ENCODE results near the gene FER1L5. TPM values are rescaled to one million over a fixed set of nuclear protein-coding genes. Genes with fewer than 3 reads are reported as not detected.

FER1L5 gene
- total and polyA plus RNA-seq, 2 donors (not counting 1 experiment from before 2014, with no cell fraction given): 0.24 to 0.50 TPM

DNA sequence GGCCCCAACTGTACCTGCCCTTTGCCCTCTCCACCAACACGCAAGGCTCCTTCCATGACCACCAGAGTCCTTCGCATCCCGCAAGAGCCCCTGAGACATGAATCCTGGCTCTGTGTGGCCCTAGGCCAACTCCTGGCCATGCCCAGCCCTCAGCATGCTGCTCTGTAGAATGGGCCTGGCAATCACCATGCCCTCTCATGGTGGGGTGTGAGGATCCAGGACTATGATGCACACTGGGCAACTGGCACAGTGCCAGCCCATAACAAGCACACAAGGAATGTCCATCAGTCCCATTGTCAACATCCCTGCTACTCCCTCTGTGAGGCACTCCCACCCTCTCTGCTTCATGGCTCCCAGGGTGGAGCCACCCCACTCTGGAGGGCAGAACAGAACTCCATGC lies 44.7 kb downstream of the FER1L5 start:
- no peak for TF ChIP-seq EZH2 (IDR thresholded peaks at IDR 0.05; ENCODE audit: low read length, missing control alignments)
- TF ChIP-seq, protein P1, sequence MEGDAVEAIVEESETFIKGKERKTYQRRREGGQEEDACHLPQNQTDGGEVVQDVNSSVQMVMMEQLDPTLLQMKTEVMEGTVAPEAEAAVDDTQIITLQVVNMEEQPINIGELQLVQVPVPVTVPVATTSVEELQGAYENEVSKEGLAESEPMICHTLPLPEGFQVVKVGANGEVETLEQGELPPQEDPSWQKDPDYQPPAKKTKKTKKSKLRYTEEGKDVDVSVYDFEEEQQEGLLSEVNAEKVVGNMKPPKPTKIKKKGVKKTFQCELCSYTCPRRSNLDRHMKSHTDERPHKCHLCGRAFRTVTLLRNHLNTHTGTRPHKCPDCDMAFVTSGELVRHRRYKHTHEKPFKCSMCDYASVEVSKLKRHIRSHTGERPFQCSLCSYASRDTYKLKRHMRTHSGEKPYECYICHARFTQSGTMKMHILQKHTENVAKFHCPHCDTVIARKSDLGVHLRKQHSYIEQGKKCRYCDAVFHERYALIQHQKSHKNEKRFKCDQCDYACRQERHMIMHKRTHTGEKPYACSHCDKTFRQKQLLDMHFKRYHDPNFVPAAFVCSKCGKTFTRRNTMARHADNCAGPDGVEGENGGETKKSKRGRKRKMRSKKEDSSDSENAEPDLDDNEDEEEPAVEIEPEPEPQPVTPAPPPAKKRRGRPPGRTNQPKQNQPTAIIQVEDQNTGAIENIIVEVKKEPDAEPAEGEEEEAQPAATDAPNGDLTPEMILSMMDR (conservative IDR thresholded peaks at IDR 0.05 in 1 of 2, IDR thresholded peaks at IDR 0.05 in 1 of 2; ENCODE audit: low read depth in 1 of 2, low read length in 2 of 2): no peak
- peaks cover 13% of the 10 kb centered on the region for H3K27me3 ChIP-seq (ENCODE audit: control insufficient read depth, insufficient read depth, low read length)
- no peaks in the 10 kb centered on the region for H3K79me2 ChIP-seq (ENCODE audit: control insufficient read depth, insufficient read depth, low read length)
- H3K4me1 ChIP-seq (ENCODE audit: control insufficient read depth, extremely low read depth, insufficient read depth, low read length): no peaks in the 10 kb centered on the region
- no peak overlapping the region for H3K27ac ChIP-seq (ENCODE audit: insufficient read depth, low read length)
- no peaks in the 10 kb centered on the region for H4K20me1 ChIP-seq (ENCODE audit: control insufficient read depth, extremely low read depth, insufficient read depth, low read length)
- H3K36me3 ChIP-seq (ENCODE audit: control insufficient read depth, insufficient read depth, low read length): no peaks in the 10 kb centered on the region
- no peak overlapping the region for H3K9ac ChIP-seq (ENCODE audit: insufficient read depth, low read length)
- DNase-seq (ENCODE audit: low read depth in 2 of 2): no peak
- H3K4me3 ChIP-seq (replicated peaks in 1 of 4; ENCODE audit: control extremely low read depth in 1 of 4, insufficient read depth in 1 of 4, low read depth in 3 of 4, low read length in 4 of 4): no peak overlapping the region
- no peak overlapping the region for H3K4me2 ChIP-seq (ENCODE audit: extremely low read depth, insufficient read depth, low read length)
- H3K9me3 ChIP-seq (ENCODE audit: control insufficient read depth, insufficient read depth, low read depth, low read length): no peaks in the 10 kb centered on the region
- no peak overlapping the region for H2AFZ ChIP-seq (ENCODE audit: low read length)

DNA sequence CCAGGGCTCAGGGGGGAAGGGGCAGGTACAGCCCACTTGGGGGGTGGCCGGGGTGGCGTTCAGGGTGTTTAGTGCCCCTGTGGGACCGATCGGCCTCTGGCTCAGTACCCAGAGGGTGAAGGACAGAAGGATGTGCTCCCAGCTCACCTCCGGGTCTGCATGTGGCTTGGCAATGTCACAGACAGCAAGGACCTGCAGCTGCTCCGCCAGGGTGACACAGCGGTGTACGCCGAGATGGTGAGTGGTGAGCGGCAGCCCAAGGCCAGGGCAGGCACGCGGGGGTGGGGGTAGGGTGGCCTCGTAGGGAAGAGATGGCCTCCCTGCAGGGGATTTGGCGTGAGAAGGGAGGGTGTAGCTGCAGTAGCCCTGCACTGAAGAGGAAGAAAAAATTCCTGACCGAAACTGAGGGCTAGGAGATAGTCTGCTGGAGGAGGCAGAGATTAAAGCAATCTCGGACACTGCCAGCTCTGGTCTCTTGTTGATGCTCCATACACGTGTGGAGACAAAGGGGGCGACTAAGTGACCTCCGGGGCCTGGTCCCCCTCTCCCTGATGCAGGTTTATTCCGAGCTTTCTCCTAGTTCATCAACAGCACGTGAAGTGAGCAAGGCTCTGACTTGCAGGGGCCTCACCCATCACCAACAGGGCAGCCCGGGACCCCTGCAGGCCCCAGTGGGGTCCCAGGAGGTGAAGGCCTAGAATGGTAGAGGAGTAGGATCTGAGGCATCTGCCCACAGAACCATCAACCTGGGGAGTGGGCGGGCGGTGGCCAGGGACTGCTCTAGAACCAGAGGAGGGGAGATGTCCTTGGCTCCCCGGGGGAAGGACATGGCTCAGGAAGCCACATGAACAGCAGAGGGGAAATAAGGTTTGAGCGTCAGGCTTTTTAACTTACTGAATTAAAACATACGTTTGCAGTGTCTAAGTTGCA lies 45.4 kb downstream of the FER1L5 start:
- Histone ChIP-seq H3K9me3 (ENCODE audit: control insufficient read depth, insufficient read depth, low read depth, low read length) (no peaks in the 10 kb centered on the region), H3K36me3 (ENCODE audit: control insufficient read depth, insufficient read depth, low read length) (no peaks in the 10 kb centered on the region), H3K4me1 (ENCODE audit: control insufficient read depth, extremely low read depth, insufficient read depth, low read length) (no peaks in the 10 kb centered on the region), H3K9ac (ENCODE audit: insufficient read depth, low read length) (no peak overlapping the region), H3K27ac (ENCODE audit: insufficient read depth, low read length) (no peak overlapping the region), H3K4me3 (replicated peaks in 1 of 4; ENCODE audit: control extremely low read depth in 1 of 4, insufficient read depth in 1 of 4, low read depth in 3 of 4, low read length in 4 of 4) (no peak overlapping the region), H3K79me2 (ENCODE audit: control insufficient read depth, insufficient read depth, low read length) (no peaks in the 10 kb centered on the region), H2AFZ (ENCODE audit: low read length) (no peak overlapping the region), H4K20me1 (ENCODE audit: control insufficient read depth, extremely low read depth, insufficient read depth, low read length) (no peaks in the 10 kb centered on the region), H3K27me3 (ENCODE audit: control insufficient read depth, insufficient read depth, low read length) (peaks cover 13% of the 10 kb centered on the region), H3K4me2 (ENCODE audit: extremely low read depth, insufficient read depth, low read length) (no peak overlapping the region)
- TF ChIP-seq EZH2 (IDR thresholded peaks at IDR 0.05; ENCODE audit: low read length, missing control alignments): no peak
- TF ChIP-seq, protein P1 (conservative IDR thresholded peaks at IDR 0.05 in 1 of 2, IDR thresholded peaks at IDR 0.05 in 1 of 2; ENCODE audit: low read depth in 1 of 2, low read length in 2 of 2): no peak
- no peak for DNase-seq (ENCODE audit: low read depth in 2 of 2)

DNA sequence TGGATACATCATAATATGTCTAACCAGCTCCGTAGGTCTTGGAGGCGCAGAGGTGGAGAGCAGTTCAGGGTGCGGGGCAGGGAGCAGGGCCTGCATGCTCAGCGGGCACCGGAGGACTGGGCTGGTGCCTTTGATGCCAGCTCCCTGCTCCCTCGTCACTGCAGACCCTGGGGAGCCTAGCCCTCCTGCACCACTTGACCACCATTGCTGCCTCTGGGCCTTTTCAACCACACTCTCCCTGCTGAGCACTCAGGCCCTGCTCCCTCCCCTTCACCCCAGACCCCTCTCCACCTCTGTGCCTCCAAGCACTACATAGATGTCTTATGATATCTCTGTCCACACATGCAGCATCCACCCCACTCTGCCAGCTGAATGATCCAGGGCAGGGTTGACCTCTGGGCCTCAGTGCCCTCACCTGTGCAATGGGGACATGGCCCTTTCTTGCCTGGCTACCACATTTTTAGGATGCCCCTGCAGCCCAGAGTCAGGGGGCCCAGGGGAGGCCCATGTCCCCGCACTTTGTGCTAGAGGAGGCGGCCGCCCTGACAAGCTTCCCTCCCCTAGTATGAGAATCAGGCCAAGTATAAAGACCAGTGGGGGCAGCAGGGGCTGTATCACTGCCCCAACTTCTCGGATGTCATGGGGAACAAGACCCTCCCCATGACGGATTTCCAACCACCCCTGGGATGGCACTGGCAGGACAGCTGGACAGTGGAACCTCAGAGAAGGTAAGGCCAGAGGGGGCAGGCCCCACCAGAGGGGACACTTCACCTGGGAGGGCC lies 46.3 kb downstream of the FER1L5 start:
- no peak overlapping the region for H2AFZ ChIP-seq (ENCODE audit: low read length)
- TF ChIP-seq EZH2 (IDR thresholded peaks at IDR 0.05; ENCODE audit: low read length, missing control alignments): no peak
- TF ChIP-seq, protein P1 (conservative IDR thresholded peaks at IDR 0.05 in 1 of 2, IDR thresholded peaks at IDR 0.05 in 1 of 2; ENCODE audit: low read depth in 1 of 2, low read length in 2 of 2): no peak
- no peak overlapping the region for H3K27ac ChIP-seq (ENCODE audit: insufficient read depth, low read length)
- H3K27me3 ChIP-seq (ENCODE audit: control insufficient read depth, insufficient read depth, low read length): peaks cover 13% of the 10 kb centered on the region
- H4K20me1 ChIP-seq (ENCODE audit: control insufficient read depth, extremely low read depth, insufficient read depth, low read length): no peaks in the 10 kb centered on the region
- no peaks in the 10 kb centered on the region for H3K36me3 ChIP-seq (ENCODE audit: control insufficient read depth, insufficient read depth, low read length)
- no peaks in the 10 kb centered on the region for H3K79me2 ChIP-seq (ENCODE audit: control insufficient read depth, insufficient read depth, low read length)
- DNase-seq (ENCODE audit: low read depth in 2 of 2): no peak
- H3K9ac ChIP-seq (ENCODE audit: insufficient read depth, low read length): no peak overlapping the region
- H3K4me3 ChIP-seq (replicated peaks in 1 of 4; ENCODE audit: control extremely low read depth in 1 of 4, insufficient read depth in 1 of 4, low read depth in 3 of 4, low read length in 4 of 4): no peak overlapping the region
- H3K9me3 ChIP-seq (ENCODE audit: control insufficient read depth, insufficient read depth, low read depth, low read length): no peaks in the 10 kb centered on the region
- H3K4me2 ChIP-seq (ENCODE audit: extremely low read depth, insufficient read depth, low read length): no peak overlapping the region
- no peaks in the 10 kb centered on the region for H3K4me1 ChIP-seq (ENCODE audit: control insufficient read depth, extremely low read depth, insufficient read depth, low read length)

All from fibroblast of lung (primary cell).